K562 (cell line): Measurements from ENCODE around the gene GRM5.

Experiments used
- CTBP1 ChIP-seq: fragments of 450-650 bp; IDR thresholded peaks from 2 replicates; pipeline ENCODE4 v1.6.1; 2016; ENCODE audit warnings: borderline replicate concordance
- EGR1 ChIP-seq: fragments of 450-650 bp; conservative IDR thresholded peaks from 2 replicates; pipeline ENCODE4 v1.6.1; 2017; ENCODE audit warnings: mild to moderate bottlenecking
- EP300 ChIP-seq: IDR thresholded peaks from 2 replicates; pipeline ENCODE4 v1.6.1; 2012; ENCODE audit warnings: low read length, improper control_type of control experiment
- ESRRA ChIP-seq: fragments of 450-650 bp; IDR thresholded peaks from 2 replicates; pipeline ENCODE4 v1.6.1; 2014; ENCODE audit warnings: low read depth, mild to moderate bottlenecking, moderate library complexity, borderline replicate concordance
- EZH2 ChIP-seq: IDR thresholded peaks from 2 replicates; pipeline ENCODE4 v1.6.1; 2012; ENCODE audit warnings: low read depth, mild to moderate bottlenecking, inconsistent platforms, low read length, borderline replicate concordance
- FUS ChIP-seq: fragments of 200-400 bp; formaldehyde crosslinking; optimal IDR thresholded peaks from 2 replicates; pipeline ENCODE3; 2017; ENCODE audit warnings: low read depth, low read length
- HDAC1 ChIP-seq, 2 experiments: fragments of 450-650 bp; IDR thresholded peaks; 2 replicates each; pipeline ENCODE4 v1.6.1; 2016 to 2017; ENCODE audit warnings: inconsistent platforms in 1 of 2, mild to moderate bottlenecking in 1 of 2, moderate library complexity in 1 of 2
- NR2F6 ChIP-seq: fragments of 450-650 bp; formaldehyde crosslinking; IDR thresholded peaks from 2 replicates; pipeline ENCODE4 v1.4.0; 2020; ENCODE audit warnings: mild to moderate bottlenecking
- POLR2A ChIP-seq: fragments of 450-650 bp; conservative IDR thresholded peaks from 2 replicates; pipeline ENCODE4 v1.6.1; 2016
- PRDM10 ChIP-seq: fragments of 450-650 bp; IDR thresholded peaks from 2 replicates; pipeline ENCODE4 v1.6.1; 2018; ENCODE audit not compliant: partially characterized antibody
- SAP30 ChIP-seq: fragments of 200-600 bp; sonication (generic); IDR thresholded peaks from 2 replicates; pipeline ENCODE4 v1.6.1; 2012; ENCODE audit warnings: borderline replicate concordance, low read depth, mild to moderate bottlenecking, moderate library complexity, low read length, control low read depth, inconsistent platforms; ENCODE audit not compliant: insufficient read depth, poor library complexity, severe bottlenecking
- SIN3A ChIP-seq, 2 experiments: fragments of 150-350 bp in 1 of 2; IDR thresholded peaks; 2 replicates each; pipeline ENCODE4 v1.6.1; 2011 to 2016; ENCODE audit warnings: borderline replicate concordance in 2 of 2, low read depth in 2 of 2, low read length in 2 of 2, mild to moderate bottlenecking in 2 of 2, moderate library complexity in 2 of 2; ENCODE audit not compliant: control insufficient read depth in 1 of 2
- ZFP1 ChIP-seq: fragments of 450-650 bp; formaldehyde crosslinking; IDR thresholded peaks from 2 replicates; pipeline ENCODE4 v1.4.0; 2020; ENCODE audit warnings: mild to moderate bottlenecking, mixed read lengths
- ZNF354B ChIP-seq: fragments of 250-450 bp; sonication (Bioruptor Pico); IDR thresholded peaks from 2 replicates; pipeline ENCODE4 v1.4.0; 2020

- TF ChIP-seq SIN3A (IDR thresholded peaks at IDR 0.05; ENCODE audit: borderline replicate concordance in 2 of 2, control insufficient read depth in 1 of 2, low read depth in 2 of 2, low read length in 2 of 2) (no peak), POLR2A (no peak), HDAC1 (IDR thresholded peaks at IDR 0.05) (no peak), ZNF354B (CRISPR knock-in tag) (no peak), EP300 (no peak), EZH2 (no peak), ESRRA (peak; percentile 77), EGR1 (no peak), PRDM10 (no peak), CTBP1 (peak; percentile 51; the same call in 1 of the 2 replicates), NR2F6 (CRISPR knock-in tag) (no peak), ZFP1 (CRISPR knock-in tag) (no peak), SAP30 (no peak), FUS (no peak)
Measured at GRCh38 chr11:88484873-88485621, 580.7 kb downstream of the GRM5 start.
